Testis (tissue), 3 donors: Measurements from ENCODE around the gene TXLNB. TPM values are rescaled to one million over a fixed set of nuclear protein-coding genes. Genes with fewer than 3 reads are reported as not detected.

Experiments used
- DNase-seq: peaks from one replicate; pipeline ENCODE4 v3.0.0-alpha.2; 2019
- H3K27ac ChIP-seq, 2 donors: fragments of 200-600 bp; sonication (generic); one replicate each; pipeline ENCODE4 v1.5.1; 2019
- H3K27me3 ChIP-seq: fragments of 200-600 bp; sonication (generic); one replicate; pipeline ENCODE4 v1.5.1; 2019
- H3K36me3 ChIP-seq: fragments of 200-600 bp; sonication (generic); one replicate; pipeline ENCODE4 v1.5.1; 2017; ENCODE audit warnings: low read depth; ENCODE audit errors: missing control alignments
- H3K4me1 ChIP-seq: fragments of 200-600 bp; sonication (generic); one replicate; pipeline ENCODE4 v1.5.1; 2019
- H3K4me3 ChIP-seq, 2 donors: fragments of 200-600 bp; sonication (generic); one replicate each; pipeline ENCODE4 v1.5.1; 2017 to 2019
- H3K9me3 ChIP-seq: fragments of 200-600 bp; sonication (generic); one replicate; pipeline ENCODE4 v1.5.1; 2017
- CTCF ChIP-seq, 3 experiments: fragments of 450-650 bp in 2 of 3; fragments of 200-600 bp in 1 of 3; sonication (generic) in 1 of 3; IDR thresholded peaks; one replicate each; pipeline ENCODE4 v1.5.1; 2016 to 2019; ENCODE audit warnings: antibody characterized with exemption in 3 of 3, mild to moderate bottlenecking in 2 of 3, moderate library complexity in 1 of 3
- POLR2A ChIP-seq: fragments of 450-650 bp; IDR thresholded peaks from one replicate; pipeline ENCODE4 v1.6.1; 2017; ENCODE audit warnings: antibody characterized with exemption, mild to moderate bottlenecking, moderate library complexity
- WGBS, 2 donors: methylation state at CpG; one replicate each; pipeline ENCODE4 v1.1.5; 2018; 5-methylcytosine and 5-hydroxymethylcytosine counted together
- intact Hi-C: fragments of 100-400 bp; cut with DNase I; formaldehyde crosslinking; loops from one replicate; pipeline ENCODE4 v1.15.1; 2023; ENCODE audit warnings: low total_unique reads
- polyA plus RNA-seq: library from polyadenylated mRNA; stranded (reverse); fragments of 350-450 nt; fragmentation: Illumina TruSeq; extraction: RNeasy Lipid Tissue Mini Kit (QIAGEN cat#74804); gene quantifications from one replicate; pipeline ENCODE4 v1.2.3, GENCODE V29; 2014; ENCODE audit warnings: low read depth, low replicate concordance; ENCODE audit not compliant: insufficient read depth
- total RNA-seq, 2 donors: library from RNA; depleted of rRNA; stranded (reverse); fragments of >200 nt; gene quantifications; one replicate each; pipeline ENCODE4 v1.2.3, GENCODE V29; 2016

Gene TXLNB
- total and polyA plus RNA-seq, 3 donors from 2014 or later: 3.7 to 4.5 (median 4.1) TPM

GRCh38 chr6:139285590-139285989 lies 6.2 kb downstream of the TXLNB start:
- intact Hi-C loops: no loop called here

DNA sequence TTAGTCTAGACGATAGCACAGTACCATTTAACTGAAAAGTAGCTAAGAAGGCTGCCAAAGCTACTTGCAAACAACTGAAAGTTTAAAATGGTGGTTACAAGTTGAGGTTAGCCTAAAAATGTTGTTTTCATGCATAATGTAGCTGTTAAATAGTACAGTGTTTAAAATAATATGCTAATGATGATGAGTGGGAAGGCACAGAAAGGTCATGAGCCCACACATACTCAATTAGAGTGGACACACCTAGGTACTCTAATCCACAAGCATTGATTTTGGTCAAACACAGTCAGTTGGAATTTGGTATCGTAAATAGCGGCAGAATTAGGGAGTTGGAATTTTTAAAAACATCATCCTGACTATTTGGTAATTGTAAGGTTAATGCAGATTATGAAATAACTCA lies 7.0 kb downstream of the TXLNB start:
- no peaks in the 10 kb centered on the region for H3K9me3 ChIP-seq
- no peaks in the 10 kb centered on the region for H3K27me3 ChIP-seq
- DNase-seq: no peak
- intact Hi-C loops: no loop called here
- peaks cover 6% of the 10 kb centered on the region for H3K4me1 ChIP-seq
- H3K27ac ChIP-seq: no peak overlapping the region
- TF ChIP-seq CTCF (IDR thresholded peaks at IDR 0.05): no peak
- no peak for TF ChIP-seq POLR2A
- no peaks in the 10 kb centered on the region for H3K36me3 ChIP-seq
- no peak overlapping the region for H3K4me3 ChIP-seq
- 91 to 93% methylated on average over 3 of the region's 3 CpGs for WGBS, 2 donors

More at GRCh38 chr6:139285590-139285989, 6.2 kb downstream of the TXLNB start:
- TF ChIP-seq CTCF (IDR thresholded peaks at IDR 0.05) (no peak), POLR2A (no peak)
- H3K4me3 ChIP-seq: no peak overlapping the region
- no peak for DNase-seq
- no peak overlapping the region for H3K27ac ChIP-seq
- H3K27me3 ChIP-seq: no peaks in the 10 kb centered on the region
- peaks cover 10% of the 10 kb centered on the region for H3K4me1 ChIP-seq
- no peaks in the 10 kb centered on the region for H3K9me3 ChIP-seq
- no peaks in the 10 kb centered on the region for H3K36me3 ChIP-seq
- WGBS, 2 donors: 79 to 88% methylated on average over 6 of the region's 6 CpGs

- DNase-seq: no peak
- TF ChIP-seq CTCF (IDR thresholded peaks at IDR 0.05): no peak
- no peak for TF ChIP-seq POLR2A
- Histone ChIP-seq H3K9me3 (no peaks in the 10 kb centered on the region), H3K4me3 (no peak overlapping the region), H3K4me1 (peaks cover 6% of the 10 kb centered on the region), H3K27ac (no peak overlapping the region), H3K36me3 (no peaks in the 10 kb centered on the region), H3K27me3 (no peaks in the 10 kb centered on the region)
- 68 to 81% methylated on average over 3 of the region's 3 CpGs for WGBS, 2 donors
- intact Hi-C loops: no loop called here
Observed at GRCh38 chr6:139282684-139283083, 9.1 kb downstream of the TXLNB start.

DNA sequence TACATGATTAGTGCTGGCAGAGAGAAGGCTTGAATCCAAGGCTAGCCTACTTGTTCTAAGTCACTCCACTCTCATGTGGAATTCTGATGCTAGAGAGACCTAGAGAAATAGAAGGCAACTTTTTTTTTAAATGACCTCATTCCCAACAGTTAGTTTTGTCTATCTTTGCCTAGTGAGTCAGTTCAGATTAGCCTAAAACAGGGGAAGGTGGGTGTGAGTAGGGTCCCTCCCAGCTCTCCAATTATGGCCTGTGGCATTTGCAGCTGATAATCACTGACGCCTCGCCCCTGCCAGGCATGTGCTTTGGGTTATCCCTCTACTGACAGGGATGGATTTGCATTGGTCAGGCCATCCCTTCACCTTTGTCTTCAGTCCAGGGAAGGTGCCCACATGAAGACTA lies 13.6 kb downstream of the TXLNB start:
- H3K4me3 ChIP-seq: no peak overlapping the region
- DNase-seq: no peak
- H3K27ac ChIP-seq: no peak overlapping the region
- H3K4me1 ChIP-seq: peaks cover 6% of the 10 kb centered on the region
- no peaks in the 10 kb centered on the region for H3K9me3 ChIP-seq
- 73 to 83% methylated on average over 2 of the region's 2 CpGs for WGBS, 2 donors
- intact Hi-C loops: no loop called here
- H3K36me3 ChIP-seq: no peaks in the 10 kb centered on the region
- H3K27me3 ChIP-seq: no peaks in the 10 kb centered on the region
- no peak for TF ChIP-seq POLR2A

DNA sequence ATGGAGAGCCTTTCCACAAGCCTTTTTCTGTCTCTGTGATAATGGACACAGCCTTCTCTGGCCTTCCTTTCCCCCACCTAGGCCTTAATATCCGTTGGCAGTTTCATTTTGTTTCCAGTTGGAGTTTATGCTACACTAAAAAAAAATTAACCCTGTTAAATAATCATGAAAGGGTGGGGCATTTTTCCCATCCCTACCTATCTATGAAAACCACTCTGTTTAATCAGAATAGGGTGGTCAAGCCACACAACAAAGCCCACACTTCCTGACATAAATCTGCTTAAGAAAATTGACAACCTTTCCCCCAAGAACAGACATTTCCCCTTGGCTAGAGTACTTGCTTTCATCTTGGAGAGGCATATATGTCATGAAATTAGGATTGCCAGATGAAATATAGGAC lies 14.2 kb downstream of the TXLNB start:
- Histone ChIP-seq H3K27ac (no peak overlapping the region), H3K36me3 (no peaks in the 10 kb centered on the region), H3K4me1 (peaks cover 6% of the 10 kb centered on the region), H3K27me3 (no peaks in the 10 kb centered on the region), H3K4me3 (no peak overlapping the region), H3K9me3 (no peaks in the 10 kb centered on the region)
- DNase-seq: no peak
- 20 to 30% methylated on average over 1 of the region's 1 CpG for WGBS, 2 donors
- intact Hi-C loops: no loop called here
- TF ChIP-seq CTCF (IDR thresholded peaks at IDR 0.05) (no peak), POLR2A (no peak)
